ENCODE data around the gene SMYD3. TPM values are rescaled to one million over a fixed set of nuclear protein-coding genes. Genes with fewer than 3 reads are reported as not detected.

The SMYD3 gene
- total RNA-seq, 1 donor = 45.5 TPM

GRCh38 chr1:246063013-246063616, 444.0 kb downstream of the SMYD3 start:
- H3K4me3 ChIP-seq (ENCODE audit: low read depth, low read length) = no peak overlapping the region
- no peak for DNase-seq (ENCODE audit: low read depth)
- TF ChIP-seq, protein P1, sequence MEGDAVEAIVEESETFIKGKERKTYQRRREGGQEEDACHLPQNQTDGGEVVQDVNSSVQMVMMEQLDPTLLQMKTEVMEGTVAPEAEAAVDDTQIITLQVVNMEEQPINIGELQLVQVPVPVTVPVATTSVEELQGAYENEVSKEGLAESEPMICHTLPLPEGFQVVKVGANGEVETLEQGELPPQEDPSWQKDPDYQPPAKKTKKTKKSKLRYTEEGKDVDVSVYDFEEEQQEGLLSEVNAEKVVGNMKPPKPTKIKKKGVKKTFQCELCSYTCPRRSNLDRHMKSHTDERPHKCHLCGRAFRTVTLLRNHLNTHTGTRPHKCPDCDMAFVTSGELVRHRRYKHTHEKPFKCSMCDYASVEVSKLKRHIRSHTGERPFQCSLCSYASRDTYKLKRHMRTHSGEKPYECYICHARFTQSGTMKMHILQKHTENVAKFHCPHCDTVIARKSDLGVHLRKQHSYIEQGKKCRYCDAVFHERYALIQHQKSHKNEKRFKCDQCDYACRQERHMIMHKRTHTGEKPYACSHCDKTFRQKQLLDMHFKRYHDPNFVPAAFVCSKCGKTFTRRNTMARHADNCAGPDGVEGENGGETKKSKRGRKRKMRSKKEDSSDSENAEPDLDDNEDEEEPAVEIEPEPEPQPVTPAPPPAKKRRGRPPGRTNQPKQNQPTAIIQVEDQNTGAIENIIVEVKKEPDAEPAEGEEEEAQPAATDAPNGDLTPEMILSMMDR (IDR thresholded peaks at IDR 0.05; ENCODE audit: insufficient read depth, low read length) = no peak

DNA sequence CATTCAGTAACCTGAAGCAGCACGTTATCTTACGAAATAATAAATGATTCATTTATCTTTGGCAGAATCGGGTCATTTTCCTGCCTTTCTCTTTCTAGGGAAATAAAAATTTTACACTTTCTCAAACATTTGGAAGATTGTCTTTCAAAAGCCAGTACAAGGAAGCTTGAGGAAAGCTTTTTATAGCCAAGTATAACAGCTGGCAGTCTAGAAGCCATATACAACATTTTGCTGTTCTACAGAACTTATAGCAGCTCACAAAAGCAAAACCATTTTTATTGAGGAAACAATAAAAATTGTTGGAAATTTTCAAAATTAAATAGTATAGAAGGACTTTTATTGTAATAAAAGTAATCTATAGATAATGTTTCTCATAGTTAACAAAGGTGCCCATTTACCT, 448.6 kb downstream of the SMYD3 start:
- no peak overlapping the region for H3K4me3 ChIP-seq (ENCODE audit: low read depth, low read length)
- DNase-seq (ENCODE audit: low read depth) = peak; percentile 34
- TF ChIP-seq, protein P1 (IDR thresholded peaks at IDR 0.05; ENCODE audit: insufficient read depth, low read length) = no peak

GRCh38 chr1:246052603-246053002, 454.5 kb downstream of the SMYD3 start:
- TF ChIP-seq, protein P1 (IDR thresholded peaks at IDR 0.05; ENCODE audit: insufficient read depth, low read length) = no peak
- H3K4me3 ChIP-seq (ENCODE audit: low read depth, low read length) = no peak overlapping the region
- no peak for DNase-seq (ENCODE audit: low read depth)

DNA sequence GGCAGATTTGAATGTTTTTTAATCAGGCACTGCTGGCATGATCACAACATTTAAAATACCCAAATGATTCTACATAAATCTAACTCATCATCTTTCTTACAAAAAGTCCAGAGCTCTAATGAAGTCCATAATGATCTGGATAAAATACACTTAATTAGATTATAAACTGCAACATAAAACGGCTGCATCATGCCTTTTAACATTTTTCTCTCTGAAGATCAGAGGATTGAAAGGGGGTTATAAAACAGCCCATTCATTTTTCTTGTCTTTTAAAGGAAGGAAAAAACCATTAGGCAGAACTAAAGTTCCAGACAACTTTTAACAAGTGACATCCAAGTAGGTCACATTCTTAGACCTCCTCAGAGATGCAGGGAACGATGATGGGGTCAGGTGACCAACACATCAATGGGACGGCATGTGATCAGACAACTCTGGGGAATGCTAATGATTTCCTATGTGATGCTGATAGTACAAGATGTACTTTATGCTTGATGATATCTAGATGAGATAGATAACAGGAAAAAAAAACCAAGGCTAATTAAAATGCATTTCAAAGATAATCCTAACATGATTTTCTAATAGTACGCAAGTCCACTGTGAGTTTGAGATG, 455.1 kb downstream of the SMYD3 start:
- TF ChIP-seq, protein P1 (IDR thresholded peaks at IDR 0.05; ENCODE audit: insufficient read depth, low read length) = no peak
- H3K4me3 ChIP-seq (ENCODE audit: low read depth, low read length) = no peak overlapping the region
- no peak for DNase-seq (ENCODE audit: low read depth)

GRCh38 chr1:246048693-246049092, 458.4 kb downstream of the SMYD3 start:
- no peak for DNase-seq (ENCODE audit: low read depth)
- TF ChIP-seq, protein P1 (IDR thresholded peaks at IDR 0.05; ENCODE audit: insufficient read depth, low read length) = no peak
- no peak overlapping the region for H3K4me3 ChIP-seq (ENCODE audit: low read depth, low read length)

DNA sequence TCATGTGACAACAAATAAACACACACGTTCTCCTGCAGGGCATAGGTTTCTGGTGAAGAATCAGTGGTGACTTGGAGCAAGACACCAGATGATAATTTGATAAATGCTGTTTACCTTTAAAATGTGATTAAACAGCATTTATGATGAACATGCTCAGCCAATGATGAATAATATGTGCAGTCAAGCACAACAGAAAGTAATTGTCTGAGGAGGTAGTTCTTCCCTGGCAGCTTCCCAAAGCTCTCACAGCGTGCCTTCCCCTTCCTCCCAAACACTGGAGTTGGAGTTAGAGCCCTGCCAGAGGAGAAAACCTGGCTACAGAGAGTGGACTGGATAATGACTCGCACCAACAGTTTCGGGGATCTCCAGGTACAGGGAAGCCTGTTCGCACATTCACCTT, 463.5 kb downstream of the SMYD3 start:
- TF ChIP-seq, protein P1 (IDR thresholded peaks at IDR 0.05; ENCODE audit: insufficient read depth, low read length) = no peak
- no peak overlapping the region for H3K4me3 ChIP-seq (ENCODE audit: low read depth, low read length)
- no peak for DNase-seq (ENCODE audit: low read depth)

All from fibroblast of the aortic adventitia (primary cell).